Smooth muscle cell (in vitro differentiated cells): ENCODE measurements around the gene ARAF. TPM values are rescaled to one million over a fixed set of nuclear protein-coding genes. Genes with fewer than 3 reads are reported as not detected.
A peak's percentile ranks its signal among the peaks of the same experiment; 100 is the strongest.

ENCODE experiments used
- DNase-seq: peaks from one replicate; lab custom pipeline; 2025; ENCODE audit not compliant: unreplicated experiment; lab: John Stamatoyannopoulos, UW
- H2AFZ ChIP-seq: fragments of 200-600 bp; sonication (generic); 2 replicates; pipeline ENCODE4 v1.6.0; 2016; ENCODE audit warnings: antibody characterized with exemption, low read depth, mild to moderate bottlenecking
- H3F3A ChIP-seq: fragments of 200-600 bp; sonication (generic); 2 replicates; pipeline ENCODE4 v1.6.0; 2017; ENCODE audit warnings: antibody characterized with exemption, low read depth
- H3K27ac ChIP-seq: fragments of 200-600 bp; sonication (generic); 2 replicates; pipeline ENCODE4 v1.5.1; 2016; ENCODE audit warnings: low read depth, mild to moderate bottlenecking
- H3K27me3 ChIP-seq: fragments of 200-600 bp; sonication (generic); 2 replicates; pipeline ENCODE4 v1.6.1; 2016; ENCODE audit warnings: low read depth, mild to moderate bottlenecking
- H3K36me3 ChIP-seq: fragments of 200-600 bp; sonication (generic); 2 replicates; pipeline ENCODE4 v1.5.1; 2016; ENCODE audit warnings: low read depth
- H3K4me1 ChIP-seq: fragments of 200-600 bp; sonication (generic); 2 replicates; pipeline ENCODE4 v1.5.1; 2016; ENCODE audit warnings: low read depth
- H3K4me2 ChIP-seq: fragments of 200-600 bp; sonication (generic); 2 replicates; pipeline ENCODE4 v1.6.0; 2016; ENCODE audit warnings: mild to moderate bottlenecking
- H3K4me3 ChIP-seq: fragments of 200-600 bp; sonication (generic); 2 replicates; pipeline ENCODE4 v1.5.1; 2016; ENCODE audit warnings: mild to moderate bottlenecking
- H3K79me2 ChIP-seq: fragments of 200-600 bp; sonication (generic); 2 replicates; pipeline ENCODE4 v1.6.0; 2016; ENCODE audit warnings: low read depth, mild to moderate bottlenecking
- H3K9ac ChIP-seq: fragments of 200-600 bp; sonication (generic); 2 replicates; pipeline ENCODE4 v1.6.0; 2016; ENCODE audit warnings: low read depth
- H3K9me3 ChIP-seq: fragments of 200-600 bp; sonication (generic); replicated peaks from 2 replicates; pipeline ENCODE4 v1.5.1; 2016; ENCODE audit warnings: low read depth
- H4K20me1 ChIP-seq: fragments of 200-600 bp; sonication (generic); 2 replicates; pipeline ENCODE4 v1.6.0; 2016; ENCODE audit warnings: low read depth
- WGBS: methylation state at CpG from one replicate; pipeline ENCODE4 v1.1.7; 2016; ENCODE audit warnings: low lambda C conversion rate; 5-methylcytosine and 5-hydroxymethylcytosine counted together
- polyA plus RNA-seq: library from polyadenylated mRNA; unstranded; fragments of >200 nt; fragmentation: Nextera tagmentation; extraction: Ambion mirVana; gene quantifications from 2 replicates; pipeline ENCODE4 v1.2.1, GENCODE V29; 2016
- total RNA-seq: library from RNA; depleted of rRNA; stranded (reverse); fragments of >200 nt; gene quantifications from 2 replicates; pipeline ENCODE4 v1.2.3, GENCODE V29; 2014
- TF ChIP-seq, protein P1 (sequence below): fragments of 200-600 bp; sonication (generic); IDR thresholded peaks from 2 replicates; pipeline ENCODE4 v1.5.1; 2017; ENCODE audit warnings: borderline replicate concordance, mild to moderate bottlenecking, antibody characterized with exemption; ENCODE audit not compliant: insufficient read depth, poor library complexity, severe bottlenecking

Gene ARAF
- total and polyA plus RNA-seq, 2 experiments from 2014 or later, result 33.1 to 63.1 TPM

DNA sequence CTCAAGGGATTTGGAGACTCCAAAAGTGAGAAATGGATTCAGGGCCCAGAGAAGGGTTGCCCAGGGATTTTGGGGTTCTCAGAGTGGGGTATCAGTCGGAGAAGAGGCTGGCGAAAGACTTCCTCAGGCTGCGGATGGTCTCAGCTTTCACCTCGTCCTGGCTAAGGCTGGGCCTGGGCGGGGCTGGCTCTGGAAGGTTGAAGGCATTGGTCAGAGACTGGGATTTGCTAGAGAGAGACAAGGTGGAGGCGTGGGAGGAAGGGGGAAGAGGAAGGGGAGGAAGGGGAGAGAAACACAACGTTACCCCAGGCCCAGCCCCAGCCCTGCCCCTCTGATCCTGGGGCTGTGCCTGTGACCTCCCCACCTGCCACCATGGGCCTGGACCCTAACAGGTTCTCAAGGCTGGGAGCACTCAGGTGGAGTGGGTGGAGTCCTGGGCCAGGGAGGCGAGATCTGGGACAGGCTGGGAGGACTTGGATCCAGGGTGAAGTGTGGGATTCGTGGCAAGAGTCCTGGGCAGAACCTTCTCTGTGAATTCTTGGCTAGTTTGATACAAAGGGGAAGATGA, 11.9 kb downstream of the ARAF start:
- no peak overlapping the region for H3K9ac ChIP-seq
- no peak overlapping the region for H3K4me3 ChIP-seq
- no peaks in the 10 kb centered on the region for H3F3A ChIP-seq
- no peaks in the 10 kb centered on the region for H3K79me2 ChIP-seq
- TF ChIP-seq, protein P1, sequence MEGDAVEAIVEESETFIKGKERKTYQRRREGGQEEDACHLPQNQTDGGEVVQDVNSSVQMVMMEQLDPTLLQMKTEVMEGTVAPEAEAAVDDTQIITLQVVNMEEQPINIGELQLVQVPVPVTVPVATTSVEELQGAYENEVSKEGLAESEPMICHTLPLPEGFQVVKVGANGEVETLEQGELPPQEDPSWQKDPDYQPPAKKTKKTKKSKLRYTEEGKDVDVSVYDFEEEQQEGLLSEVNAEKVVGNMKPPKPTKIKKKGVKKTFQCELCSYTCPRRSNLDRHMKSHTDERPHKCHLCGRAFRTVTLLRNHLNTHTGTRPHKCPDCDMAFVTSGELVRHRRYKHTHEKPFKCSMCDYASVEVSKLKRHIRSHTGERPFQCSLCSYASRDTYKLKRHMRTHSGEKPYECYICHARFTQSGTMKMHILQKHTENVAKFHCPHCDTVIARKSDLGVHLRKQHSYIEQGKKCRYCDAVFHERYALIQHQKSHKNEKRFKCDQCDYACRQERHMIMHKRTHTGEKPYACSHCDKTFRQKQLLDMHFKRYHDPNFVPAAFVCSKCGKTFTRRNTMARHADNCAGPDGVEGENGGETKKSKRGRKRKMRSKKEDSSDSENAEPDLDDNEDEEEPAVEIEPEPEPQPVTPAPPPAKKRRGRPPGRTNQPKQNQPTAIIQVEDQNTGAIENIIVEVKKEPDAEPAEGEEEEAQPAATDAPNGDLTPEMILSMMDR, result no peak
- no peaks in the 10 kb centered on the region for H3K36me3 ChIP-seq
- no peak for DNase-seq
- H3K27me3 ChIP-seq, result no peaks in the 10 kb centered on the region
- peak overlapping the region; percentile 77 for H3K27ac ChIP-seq
- H3K4me1 ChIP-seq, result no peaks in the 10 kb centered on the region
- H4K20me1 ChIP-seq, result no peaks in the 10 kb centered on the region
- peak overlapping the region; percentile 82 for H3K4me2 ChIP-seq
- H2AFZ ChIP-seq, result no peak overlapping the region
- no peaks in the 10 kb centered on the region for H3K9me3 ChIP-seq
- WGBS, result 81% methylated on average over 7 of the region's 9 CpGs

DNA sequence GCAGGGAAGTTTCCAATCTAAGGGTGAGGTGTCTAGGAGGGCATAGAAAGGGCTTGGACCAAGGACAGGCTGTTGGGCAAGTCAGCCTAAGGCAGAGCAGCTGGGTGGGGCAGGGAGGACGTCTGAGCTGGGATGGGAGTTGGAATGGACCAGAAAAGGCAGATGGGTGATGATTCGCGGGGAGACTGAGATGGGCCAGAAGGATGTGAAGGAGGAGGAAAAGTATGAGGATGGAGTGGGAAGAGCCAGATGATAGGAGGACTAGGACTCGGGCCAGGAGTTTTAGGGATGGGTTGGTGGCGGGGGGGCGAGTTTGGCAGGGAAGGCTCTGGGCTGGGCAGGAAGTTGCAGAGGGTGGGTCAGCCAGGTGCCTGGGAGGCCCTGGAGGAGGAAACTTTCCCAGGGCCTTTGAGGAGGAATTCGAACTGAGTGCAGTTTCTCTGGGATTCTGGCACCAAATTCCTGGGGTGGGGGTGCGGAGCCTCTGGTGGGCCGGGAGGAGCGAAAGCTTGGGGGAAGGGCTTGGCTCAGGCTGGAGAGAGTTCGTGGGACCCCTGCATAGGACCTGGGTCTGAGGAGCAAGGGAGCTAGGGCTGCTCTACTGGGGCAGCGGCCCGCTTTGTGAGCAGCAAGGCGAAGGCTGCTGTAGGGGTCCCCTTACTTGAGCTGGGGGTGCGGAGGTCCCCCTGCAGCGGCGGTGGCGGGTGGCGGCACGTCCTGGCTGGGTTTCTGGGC, 12.5 kb downstream of the ARAF start:
- Histone ChIP-seq H3K36me3 (no peaks in the 10 kb centered on the region), H3K27me3 (no peaks in the 10 kb centered on the region), H4K20me1 (no peaks in the 10 kb centered on the region), H3F3A (no peaks in the 10 kb centered on the region), H3K9ac (peak overlapping the region; percentile 47), H3K79me2 (no peaks in the 10 kb centered on the region), H3K9me3 (no peaks in the 10 kb centered on the region), H3K4me2 (peak overlapping the region; percentile 82), H3K27ac (peak overlapping the region; percentile 77), H3K4me3 (peak overlapping the region; percentile 43), H3K4me1 (no peaks in the 10 kb centered on the region), H2AFZ (no peak overlapping the region)
- WGBS, result 54% methylated on average over 16 of the region's 20 CpGs
- TF ChIP-seq, protein P1, result no peak
- no peak for DNase-seq

DNA sequence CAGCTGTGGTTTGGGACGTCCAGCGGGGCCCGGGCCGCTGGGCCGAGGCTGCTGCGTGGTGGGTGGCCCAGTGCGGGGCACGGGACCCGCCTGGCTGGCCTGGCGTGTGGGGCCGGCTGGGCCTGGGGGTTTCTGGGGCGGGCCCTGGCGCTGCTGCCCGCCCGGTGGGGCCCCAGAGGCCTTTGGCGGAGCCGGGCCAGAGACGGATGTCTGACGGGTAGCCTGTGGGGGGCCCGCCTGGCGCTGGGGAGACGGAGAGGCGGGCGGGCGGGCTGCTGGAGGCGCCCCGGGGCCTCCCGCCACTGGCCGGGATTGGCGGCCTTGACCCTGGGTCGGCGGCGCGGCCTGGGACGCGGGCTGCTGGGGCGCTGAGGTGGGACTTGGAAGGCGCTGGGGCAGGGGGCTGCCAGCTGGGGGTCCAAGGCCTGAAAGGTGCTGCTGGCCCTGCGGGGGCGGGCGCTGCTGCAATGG, 13.1 kb downstream of the ARAF start:
- 48% methylated on average over 10 of the region's 41 CpGs for WGBS
- peak overlapping the region; percentile 82 for H3K4me2 ChIP-seq

More for the DNA sequence above, 13.1 kb downstream of the ARAF start:
- Histone ChIP-seq H2AFZ (no peak overlapping the region), H3K27ac (peak overlapping the region; percentile 77), H3K9me3 (no peaks in the 10 kb centered on the region), H3K79me2 (no peaks in the 10 kb centered on the region), H3K27me3 (no peaks in the 10 kb centered on the region), H3K4me3 (peak overlapping the region; percentile 43), H3F3A (no peaks in the 10 kb centered on the region), H4K20me1 (no peaks in the 10 kb centered on the region), H3K4me1 (no peaks in the 10 kb centered on the region), H3K36me3 (no peaks in the 10 kb centered on the region), H3K9ac (peak overlapping the region; percentile 47)
- DNase-seq, result no peak
- TF ChIP-seq, protein P1, result no peak
